ENCODE results near the gene JAK1.

JAK1 gene

DNA sequence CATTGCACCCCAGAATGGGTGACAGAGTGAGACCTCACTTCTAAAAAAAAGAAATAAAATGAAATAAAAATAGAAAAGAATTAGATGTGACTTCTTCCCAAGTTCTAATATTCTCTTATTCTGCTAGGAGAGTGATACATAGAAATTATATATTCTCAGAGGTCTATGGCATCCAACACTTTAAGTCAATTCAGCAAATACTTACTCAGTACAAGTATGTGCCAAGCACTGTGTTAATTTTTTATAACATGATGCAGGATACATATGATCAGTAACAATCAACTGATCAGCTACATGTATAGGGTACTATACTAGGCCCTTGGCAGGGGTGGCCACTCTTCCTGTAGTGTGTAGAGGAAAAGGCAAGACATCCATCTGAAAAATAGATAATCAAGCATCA lies 13.0 kb upstream of the JAK1 start:
- DNase-seq, result no peak

DNA sequence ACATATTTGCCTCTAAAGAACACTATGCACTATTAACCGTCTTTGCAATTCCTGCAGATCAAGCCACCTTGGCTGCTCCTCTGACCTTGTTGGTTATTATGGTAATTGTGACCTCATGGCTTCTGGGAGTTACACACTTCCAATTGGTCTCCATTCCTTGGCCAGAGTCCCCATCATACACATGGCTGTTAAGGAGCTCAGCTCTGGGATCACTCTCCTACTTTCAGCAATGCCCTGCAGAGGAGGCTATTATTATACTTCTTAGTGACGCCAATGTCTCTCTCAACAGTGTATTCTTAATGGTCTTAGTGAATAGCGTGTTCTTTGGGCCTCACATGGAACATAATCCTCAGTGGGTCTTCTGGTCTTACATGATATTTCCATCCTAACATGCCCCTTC lies 10.0 kb upstream of the JAK1 start:
- DNase-seq, result no peak

DNA sequence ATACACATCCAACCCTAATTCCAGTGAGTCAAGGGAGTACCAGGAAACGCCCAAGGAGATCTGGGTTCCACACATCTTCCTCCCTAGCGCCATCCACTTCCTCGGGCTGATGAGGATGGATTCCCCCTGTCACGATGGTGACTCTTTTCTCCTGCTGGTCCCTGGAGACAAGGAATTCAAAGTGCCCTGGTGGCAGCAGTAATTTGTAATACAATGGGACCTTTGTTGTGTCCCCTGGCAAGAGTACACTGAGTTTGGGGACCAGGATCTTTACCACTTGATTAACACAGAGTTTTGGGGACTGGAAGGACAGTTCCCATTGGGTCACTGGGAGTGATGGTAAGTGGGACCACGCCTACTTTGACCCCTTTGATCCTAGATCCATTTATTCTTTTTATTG lies 9.4 kb upstream of the JAK1 start:
- no peak for DNase-seq

DNA sequence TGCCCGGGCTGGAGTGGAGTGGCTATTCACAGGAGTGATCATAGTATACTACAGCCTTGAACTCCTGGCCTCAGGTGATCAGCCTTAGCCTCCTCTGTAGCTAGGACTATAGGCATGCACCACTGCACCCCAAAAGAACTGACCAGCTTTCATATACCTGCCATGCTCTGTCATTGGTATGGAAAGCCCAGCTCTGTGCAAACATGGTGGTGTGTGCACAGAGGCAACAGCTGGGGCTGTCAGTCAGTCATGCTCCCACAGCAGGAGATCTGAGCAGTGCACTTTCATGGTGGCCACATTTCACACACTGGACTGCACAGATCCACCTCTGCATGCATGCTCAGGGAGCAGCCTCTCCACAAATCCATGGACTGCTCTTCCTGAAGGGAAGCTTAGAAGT lies 8.8 kb upstream of the JAK1 start:
- no peak for DNase-seq

DNA sequence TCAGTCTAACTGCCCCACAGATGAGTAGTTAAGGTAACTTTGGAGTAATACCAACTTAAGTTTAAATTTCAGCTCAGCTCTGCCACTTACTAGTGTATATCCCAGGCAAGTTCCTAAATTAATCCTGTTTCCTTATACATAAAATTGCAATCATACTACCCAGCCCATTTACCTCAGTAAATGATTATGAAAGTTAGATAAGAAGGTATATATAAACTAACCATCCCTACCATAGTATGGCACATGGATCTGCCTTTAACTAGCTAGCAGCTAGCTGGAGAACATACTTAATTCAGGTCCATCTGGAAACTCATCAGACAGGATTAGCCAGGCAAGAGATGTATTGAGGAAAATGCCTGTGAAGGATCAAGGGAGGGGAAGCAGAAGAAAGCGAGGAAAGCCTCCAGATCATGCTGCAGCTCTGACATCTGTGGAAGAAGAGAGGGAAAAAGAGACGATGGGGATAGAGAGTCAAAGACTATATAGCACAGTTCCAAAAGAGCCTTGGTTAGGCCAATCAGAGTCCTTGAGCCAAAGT lies 8.0 kb upstream of the JAK1 start:
- no peak for DNase-seq

DNA sequence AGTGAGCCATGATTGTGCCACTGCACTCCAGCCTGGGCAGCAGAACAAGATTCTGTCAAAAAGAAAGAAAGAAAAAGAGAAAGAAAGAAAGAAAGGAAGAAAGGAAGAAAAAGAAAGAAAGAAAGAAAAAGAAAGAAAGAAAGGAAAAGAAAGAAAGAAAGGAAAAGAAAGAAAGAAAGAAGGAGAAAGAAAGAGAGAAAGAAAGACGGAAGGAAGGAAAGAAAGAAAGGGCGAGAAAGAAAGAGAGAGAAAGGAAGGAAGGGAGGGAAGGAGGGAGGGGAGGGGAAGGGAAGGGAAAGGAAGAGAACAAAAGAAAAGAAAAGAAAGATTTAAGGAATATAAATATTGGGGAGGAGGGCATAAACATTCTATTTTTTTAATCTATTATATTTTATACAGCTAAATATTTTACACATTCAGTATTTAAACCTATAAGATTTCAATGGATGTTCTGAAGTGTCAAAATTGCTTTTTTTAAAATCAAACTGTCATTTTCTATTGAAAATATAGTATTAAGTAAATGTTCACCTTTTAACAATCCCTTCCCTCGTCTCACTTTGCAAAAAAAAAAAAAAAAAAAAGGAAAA lies 6.8 kb upstream of the JAK1 start:
- no peak for DNase-seq

DNA sequence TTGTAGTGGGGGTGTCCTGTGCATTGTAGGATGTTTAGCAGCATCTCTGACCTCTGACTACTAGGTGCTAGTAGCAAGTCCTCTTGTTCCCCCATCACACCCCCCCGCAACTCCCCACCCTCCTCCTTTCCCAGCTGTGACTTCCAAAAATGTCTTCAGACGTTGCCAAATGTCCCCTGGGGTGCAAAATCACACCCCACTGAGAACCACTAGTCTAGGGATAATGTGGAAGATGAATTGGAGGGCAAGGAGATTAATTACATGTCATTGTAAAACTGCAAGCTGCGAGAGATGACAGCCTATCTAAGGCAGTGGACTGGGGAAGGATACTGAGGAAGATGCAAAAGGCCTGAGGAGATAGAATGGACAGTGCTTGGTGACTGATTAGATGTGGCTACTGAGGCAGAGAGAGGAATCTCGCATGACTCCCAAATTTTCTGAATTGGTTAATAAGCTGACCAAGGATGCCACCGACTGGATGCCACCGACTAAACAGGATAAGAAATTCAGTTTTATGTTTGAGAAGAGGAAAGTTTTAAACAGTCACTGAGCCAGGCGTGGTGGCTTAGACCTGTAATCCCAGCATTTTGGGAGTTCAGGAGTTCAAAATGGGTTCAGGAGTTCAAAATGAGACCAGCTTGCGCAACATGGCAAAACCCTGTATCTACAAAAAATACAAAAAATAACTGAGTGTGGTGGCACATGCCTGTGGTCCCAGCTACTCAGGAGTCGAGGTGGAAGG lies 3.1 kb upstream of the JAK1 start:
- DNase-seq, result no peak

DNA sequence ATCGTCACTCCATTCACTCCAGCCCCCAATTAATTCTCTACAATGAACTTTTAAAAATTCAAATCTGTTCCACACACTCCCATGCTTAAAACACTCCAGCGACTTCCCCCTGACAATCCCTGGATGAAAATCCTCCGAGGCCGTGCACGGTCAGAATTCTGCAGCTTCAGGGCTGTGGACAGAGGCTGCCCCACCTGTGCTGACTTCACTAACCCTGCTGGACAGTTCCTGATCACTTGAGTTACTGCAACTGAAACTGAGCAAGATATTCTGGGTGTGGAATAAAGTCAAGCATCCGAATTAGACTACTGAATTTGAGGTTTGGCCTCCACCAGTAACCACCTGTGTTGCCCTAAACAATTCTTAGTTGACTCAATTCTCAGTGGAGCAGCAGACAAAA lies 1.0 kb upstream of the JAK1 start:
- DNase-seq, result no peak

DNA sequence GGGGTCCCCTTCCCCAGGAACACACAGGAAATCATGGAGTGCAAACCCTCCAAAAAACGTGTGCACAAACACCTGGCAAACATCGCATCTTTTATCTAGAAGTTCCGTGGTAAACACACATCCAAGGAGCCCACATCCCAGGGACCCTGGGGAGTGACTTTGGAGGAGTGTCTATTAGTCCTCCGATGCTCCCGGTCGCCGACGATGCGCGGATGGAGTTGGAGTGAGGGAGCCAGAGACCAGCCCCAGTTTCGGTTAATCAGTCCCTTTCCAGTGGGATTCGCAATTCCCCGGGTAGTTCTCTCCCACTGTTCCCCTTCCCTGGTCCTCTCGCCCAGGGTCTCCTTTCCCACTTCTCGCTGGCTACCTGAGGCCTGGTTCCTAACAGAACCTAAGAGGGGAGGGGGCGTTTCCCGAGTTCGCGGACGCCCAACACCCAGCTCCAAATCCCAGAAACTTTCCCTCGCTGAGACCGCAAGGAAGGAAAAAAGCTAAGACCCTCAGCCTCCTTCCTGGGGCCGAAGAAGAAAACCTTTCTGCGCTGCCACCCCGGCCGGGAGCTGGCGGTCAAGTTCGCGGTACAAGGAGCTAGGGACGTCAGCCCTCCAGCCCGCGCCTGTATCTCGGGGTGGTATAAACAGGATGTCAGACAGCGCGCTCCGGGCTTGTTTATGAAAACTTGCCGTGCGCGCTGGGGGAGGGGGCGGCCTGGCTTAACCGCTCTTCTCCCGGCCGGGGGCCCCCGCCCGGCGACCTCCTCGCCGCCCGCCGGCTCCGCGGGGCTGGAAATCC lies 787 bp downstream of the JAK1 start:
- DNase-seq, result peak; percentile 55

DNA sequence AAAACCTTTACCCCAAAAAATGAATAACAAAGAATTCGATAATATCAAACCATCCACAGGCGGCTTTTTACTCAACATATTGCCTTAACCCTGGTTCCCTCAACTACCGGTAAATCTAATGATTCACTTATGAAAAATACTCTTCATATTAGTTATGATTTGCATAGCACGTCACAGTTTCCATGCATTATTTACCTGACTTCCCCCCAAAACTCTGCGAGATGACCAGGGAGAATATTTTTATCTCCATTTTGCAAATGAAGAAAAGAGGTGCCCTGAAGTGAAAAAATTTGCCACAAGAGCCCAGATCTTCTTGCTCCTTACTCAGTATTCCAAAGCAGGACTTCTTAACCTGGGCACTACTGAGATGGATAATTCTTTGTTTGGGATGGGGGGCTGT lies 2.9 kb downstream of the JAK1 start:
- no peak for DNase-seq

DNA sequence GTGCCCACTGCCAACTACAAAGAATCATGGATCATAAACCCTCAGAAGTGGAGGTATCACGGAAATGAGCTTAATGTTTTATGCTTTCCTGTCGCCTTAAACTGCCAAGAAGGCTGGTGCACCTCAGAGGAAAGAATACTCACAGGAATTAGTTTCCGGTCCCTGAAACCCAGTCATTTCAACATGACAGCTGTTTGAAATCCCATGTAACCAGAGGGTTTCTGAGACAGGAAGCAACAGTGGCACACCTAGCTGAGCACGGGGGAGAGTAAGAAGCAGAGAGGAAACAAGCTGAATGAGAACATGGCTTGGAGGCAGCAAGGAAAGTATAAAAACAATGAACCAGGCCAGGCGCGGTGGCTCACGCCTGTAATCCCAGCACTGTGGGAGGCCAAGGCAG lies 3.9 kb downstream of the JAK1 start:
- no peak for DNase-seq

DNA sequence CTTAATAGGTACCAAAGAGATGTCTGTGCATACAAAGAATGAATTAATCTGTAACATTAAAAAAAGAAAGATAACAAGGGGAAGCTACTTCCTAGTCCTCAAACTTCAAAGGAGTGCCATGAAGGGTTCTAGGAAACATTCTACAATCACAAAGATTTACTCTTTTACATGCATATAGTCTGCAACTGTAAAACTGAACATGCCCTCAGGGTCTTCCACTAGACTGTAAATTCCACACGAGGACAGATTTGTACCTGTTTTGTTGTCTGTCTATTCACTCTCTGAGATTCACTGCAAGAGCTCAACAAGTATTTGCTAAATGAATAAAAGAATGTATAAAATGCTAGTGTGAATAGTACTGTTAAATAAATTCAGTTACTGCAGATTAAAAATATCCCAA lies 4.4 kb downstream of the JAK1 start:
- DNase-seq, result no peak

DNA sequence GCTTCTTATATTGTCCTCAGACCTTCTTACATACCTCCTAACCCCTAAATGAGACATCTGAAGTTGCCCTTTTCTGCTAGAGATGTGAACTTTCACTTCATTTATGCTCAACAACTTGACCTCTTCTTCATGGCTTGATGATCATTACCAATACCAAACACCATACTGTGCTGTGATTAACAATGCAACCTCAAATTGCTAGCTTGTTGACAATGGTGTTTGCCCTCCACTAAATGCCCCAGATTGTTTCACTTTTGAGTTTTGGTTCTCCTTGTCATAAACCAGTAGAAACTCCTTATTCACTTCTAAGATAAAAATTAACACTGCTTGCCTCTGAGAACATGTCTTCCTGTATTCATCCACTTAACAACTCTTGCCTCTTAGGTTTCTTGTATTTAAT lies 5.6 kb downstream of the JAK1 start:
- DNase-seq, result no peak

DNA sequence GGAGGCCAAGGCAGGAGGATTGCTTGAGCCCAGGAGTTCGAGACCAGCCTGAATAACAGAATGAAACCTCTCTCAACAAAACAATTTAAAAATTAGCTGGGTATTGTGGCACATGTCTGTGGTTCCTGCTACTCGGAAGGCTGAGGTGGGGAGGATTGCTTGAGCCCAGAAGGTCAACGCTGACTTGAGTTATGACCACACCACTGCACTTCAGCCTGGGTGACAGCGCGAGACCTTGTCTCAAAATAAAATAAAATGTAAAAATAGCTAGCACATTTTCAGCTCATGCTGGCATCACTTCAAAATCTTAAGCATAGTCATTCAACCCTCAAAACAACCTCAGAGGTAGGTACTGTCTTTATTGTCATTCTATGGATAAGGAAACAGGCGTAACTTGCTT lies 6.4 kb downstream of the JAK1 start:
- DNase-seq, result no peak

DNA sequence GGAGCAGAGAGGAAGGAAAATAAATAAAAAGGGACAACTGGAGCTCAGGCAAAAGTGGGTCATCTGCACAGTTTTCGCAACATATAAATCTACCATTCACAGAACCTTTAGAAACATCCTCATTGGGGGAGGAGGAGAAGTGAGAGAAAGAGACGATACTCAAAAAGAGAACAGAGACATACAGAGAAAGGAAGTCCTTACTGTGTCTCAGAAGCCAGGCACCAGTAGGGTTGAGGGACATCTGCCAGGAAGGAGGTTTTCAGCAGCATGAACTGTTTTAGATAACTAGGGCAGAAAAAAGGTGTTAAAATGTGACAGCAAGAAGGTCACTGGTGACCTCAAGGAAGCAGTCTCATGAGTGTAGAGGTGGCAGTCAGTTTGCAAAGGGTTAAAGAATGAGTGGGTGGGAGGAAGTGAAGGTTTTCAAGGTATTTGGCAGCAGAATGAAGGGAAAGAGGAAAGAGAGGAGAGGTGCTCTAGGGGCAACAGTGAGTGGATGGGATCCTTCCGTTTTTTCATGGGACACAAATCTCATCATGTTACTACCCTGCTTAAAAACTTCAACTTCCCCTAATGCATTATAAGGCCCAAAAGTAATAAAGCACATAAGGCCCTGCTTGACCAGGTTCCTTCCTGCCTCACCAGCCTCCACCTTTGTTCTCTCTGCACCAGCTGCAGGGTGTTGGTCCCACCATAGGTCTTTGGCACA lies 9.5 kb downstream of the JAK1 start:
- DNase-seq, result no peak

DNA sequence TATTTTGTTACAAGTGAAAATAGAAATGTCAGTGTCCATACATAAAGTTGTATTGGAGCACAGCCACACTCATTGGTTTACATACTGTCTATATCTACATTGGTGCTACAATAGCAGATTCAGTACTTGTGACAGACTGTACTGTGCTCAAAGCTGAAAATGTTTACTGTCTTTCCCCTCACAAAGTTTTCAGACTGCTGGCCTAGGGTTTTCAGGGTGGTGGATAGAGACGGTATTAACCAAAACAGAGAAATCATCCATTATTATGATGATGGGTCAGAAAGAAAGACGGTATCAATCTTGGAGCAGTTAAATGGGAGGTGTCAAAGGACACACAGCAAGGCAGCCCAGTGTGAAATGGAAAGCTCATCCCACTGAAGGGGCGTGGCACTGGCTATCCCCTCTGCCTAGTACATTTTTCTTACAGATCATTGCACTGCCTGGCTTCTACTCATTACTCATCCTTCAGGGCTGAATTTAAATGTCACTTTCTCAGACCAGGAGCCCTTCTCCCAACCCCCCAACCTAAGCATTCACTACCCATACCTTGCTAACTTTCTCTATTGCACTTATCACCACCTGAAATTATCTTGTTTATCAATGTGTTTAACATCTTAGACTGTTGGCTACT lies 10.2 kb downstream of the JAK1 start:
- DNase-seq, result no peak

DNA sequence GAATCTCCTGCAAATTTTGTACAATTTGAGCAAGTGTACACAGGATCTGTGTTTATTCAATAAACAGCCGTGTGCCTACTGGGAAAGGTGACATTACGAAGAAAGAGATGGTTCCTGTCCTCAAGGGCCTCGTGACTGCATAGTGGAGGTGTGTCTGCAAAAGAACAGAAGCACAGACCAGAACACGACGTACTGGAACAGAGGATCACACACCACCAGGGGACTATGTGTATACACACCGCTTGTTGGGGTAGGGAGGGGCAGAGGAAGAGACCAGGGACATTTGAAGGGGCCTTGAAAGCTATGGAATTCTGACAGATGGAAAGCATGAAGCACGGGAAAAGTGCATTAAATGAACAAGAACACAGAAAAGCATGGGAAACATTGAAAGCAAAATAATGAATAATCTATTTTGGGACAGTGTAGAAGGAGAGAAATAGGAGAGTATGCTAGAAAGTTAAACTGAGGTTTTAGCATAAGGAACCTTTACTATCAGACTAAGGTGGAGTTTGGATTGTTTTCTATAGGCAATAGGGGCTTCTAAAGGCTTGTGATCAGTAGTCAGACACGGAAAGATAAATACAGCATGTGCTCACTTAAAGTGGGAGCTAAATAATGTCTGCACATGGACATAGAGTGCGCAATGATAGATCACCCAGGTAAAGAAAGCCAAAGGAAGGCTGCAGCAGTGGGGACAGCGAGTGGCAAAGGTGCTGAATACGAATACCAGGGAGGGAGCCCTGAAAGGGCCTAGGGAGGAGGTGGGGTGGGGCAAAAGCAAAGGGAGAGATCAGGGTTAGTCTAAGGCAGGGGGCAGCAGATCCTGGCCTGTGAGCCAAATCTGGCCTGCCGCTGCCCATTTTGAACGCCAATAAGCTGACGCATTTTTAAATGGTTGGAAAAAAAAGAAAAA lies 11.0 kb downstream of the JAK1 start:
- no peak for DNase-seq

DNA sequence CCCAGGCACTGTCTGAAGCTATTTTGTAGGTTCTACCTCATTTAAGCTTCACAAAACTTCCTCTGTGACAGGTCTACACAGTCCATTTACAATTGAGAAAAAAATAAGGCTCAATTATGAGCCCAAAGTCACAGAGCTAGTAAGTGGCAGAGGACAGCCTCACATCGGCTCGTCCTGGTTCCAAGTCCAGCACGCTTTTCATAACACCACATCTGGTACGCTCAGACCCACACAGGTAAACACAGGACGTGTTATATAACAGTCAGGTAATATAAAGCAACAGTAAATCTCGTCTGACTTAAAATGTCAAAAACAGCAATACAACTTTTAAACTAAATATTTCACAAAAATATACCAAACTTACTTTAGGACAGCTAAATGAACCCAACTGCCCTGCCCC lies 13.1 kb downstream of the JAK1 start:
- no peak for DNase-seq

DNA sequence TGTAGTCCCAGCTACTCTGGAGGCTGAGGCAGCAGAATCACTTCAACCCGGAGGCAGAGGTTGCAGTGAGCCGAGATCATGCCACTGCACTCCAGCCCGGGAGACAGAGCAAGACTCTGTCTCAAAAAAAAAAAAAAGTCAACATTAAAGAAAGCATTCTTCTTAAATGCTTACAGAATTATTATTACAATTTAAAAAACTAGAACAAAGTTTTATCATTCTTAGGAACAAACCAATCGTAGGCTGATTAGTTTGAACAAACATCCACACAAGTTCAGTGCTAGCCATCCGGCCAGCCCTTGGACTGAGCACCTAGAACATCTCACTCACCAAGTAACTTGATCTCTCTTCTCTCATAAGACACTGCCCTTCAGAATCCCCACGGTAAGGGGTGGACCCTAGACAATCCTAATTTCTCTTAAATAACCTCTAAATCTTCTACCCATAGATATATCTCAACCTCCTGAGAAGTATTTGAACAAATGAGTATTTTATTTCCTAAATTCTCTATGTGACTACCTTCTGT lies 16.0 kb downstream of the JAK1 start:
- DNase-seq, result no peak

DNA sequence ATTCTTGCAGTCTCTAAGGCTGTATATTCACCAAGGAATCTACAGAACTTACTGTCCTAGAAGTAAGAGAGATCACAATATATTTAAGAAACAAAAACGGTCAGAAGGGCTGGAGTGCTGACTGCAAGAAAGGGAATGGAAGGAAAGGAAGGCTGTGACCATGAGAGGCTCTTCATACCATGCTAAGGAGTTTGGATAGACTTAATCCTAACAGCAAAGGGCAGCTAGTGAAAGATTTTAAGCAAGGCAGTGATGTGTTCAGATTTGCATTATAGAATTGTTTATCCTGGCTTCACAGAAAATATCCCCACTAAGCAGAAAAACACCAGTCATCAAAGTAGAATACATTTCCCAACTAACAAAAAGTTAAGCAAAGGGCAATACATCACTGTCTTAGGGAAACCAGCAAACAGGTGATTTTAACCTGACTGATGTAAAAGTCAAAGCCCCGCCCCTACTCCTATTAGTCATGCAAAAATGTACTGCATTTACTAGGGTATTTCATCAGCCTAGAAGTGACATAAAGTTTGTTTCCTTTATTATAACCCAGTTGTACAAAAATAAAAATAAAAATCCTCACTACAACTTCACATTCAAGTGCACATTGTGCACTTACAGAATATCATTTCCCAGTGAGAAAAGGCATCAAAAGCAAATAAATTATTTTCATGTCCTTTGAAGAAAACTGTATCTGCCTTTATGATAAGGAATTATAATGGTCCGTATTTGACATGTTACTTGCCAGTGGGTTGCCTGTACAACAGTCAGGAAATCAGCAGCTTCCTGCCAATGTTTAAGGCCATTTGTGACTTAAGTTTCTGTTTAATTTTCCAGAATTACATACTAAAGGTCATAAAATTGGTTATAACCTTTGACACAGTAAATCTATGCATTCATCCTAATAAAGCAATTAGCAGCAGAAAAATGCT lies 17.2 kb downstream of the JAK1 start:
- no peak for DNase-seq

Data from NCI-H2029 (cell line).